GM12872 (cell line): ENCODE data around the gene RNASE1.

Experiments
- CTCF ChIP-seq: IDR thresholded peaks from 3 replicates; pipeline ENCODE4 v1.5.1; 2011; ENCODE audit warnings: low read depth, mild to moderate bottlenecking, low read length, moderate library complexity; ENCODE audit not compliant: insufficient read depth

Gene RNASE1

GRCh38 chr14:20791597-20791996 is 11.0 kb downstream of the RNASE1 start:
- no peak for TF ChIP-seq CTCF

- no peak for TF ChIP-seq CTCF
Measured at GRCh38 chr14:20791187-20791586, 11.5 kb downstream of the RNASE1 start.

- no peak for TF ChIP-seq CTCF
Measured at GRCh38 chr14:20790464-20791116, 12.1 kb downstream of the RNASE1 start.

GRCh38 chr14:20789230-20789813 is 13.3 kb downstream of the RNASE1 start:
- no peak for TF ChIP-seq CTCF

- TF ChIP-seq CTCF: no peak
Measured at GRCh38 chr14:20787025-20787424, 15.6 kb downstream of the RNASE1 start.

- no peak for TF ChIP-seq CTCF
Measured at GRCh38 chr14:20782280-20782890, 20.3 kb downstream of the RNASE1 start.

GRCh38 chr14:20781803-20782202 is 20.8 kb downstream of the RNASE1 start:
- no peak for TF ChIP-seq CTCF
